Activated naive CD8-positive, alpha-beta T cell treated with anti-CD3 and anti-CD28 coated beads for 36 hours (primary cell): ENCODE results near the gene CAND1. TPM values are rescaled to one million over a fixed set of nuclear protein-coding genes. Genes with fewer than 3 reads are reported as not detected.

Experiments used
- DNase-seq: peaks from one replicate; pipeline ENCODE4 v3.0.0; 2021
- H3K27ac Mint-ChIP-seq: one replicate; pipeline ENCODE4 v1.8.0; 2022; ENCODE audit warnings: mild to moderate bottlenecking, moderate library complexity, mixed read lengths
- H3K27me3 Mint-ChIP-seq: one replicate; pipeline ENCODE4 v1.8.0; 2022; ENCODE audit warnings: mild to moderate bottlenecking, mixed read lengths
- H3K36me3 Mint-ChIP-seq: one replicate; pipeline ENCODE4 v1.8.0; 2021; ENCODE audit warnings: mild to moderate bottlenecking, mixed read lengths
- H3K4me1 Mint-ChIP-seq: one replicate; pipeline ENCODE4 v1.8.0; 2021; ENCODE audit warnings: mixed read lengths
- H3K4me3 Mint-ChIP-seq: one replicate; pipeline ENCODE4 v1.8.0; 2022; ENCODE audit warnings: mild to moderate bottlenecking, moderate library complexity, mixed read lengths
- H3K9me3 Mint-ChIP-seq: one replicate; pipeline ENCODE4 v1.8.0; 2022; ENCODE audit warnings: mixed read lengths
- total RNA-seq, 2 experiments: library from RNA; stranded (reverse); gene quantifications; one replicate each; pipeline ENCODE4 v1.2.3, GENCODE V29; 2021

Gene CAND1
- total RNA-seq: 100 to 1,000 TPM; 234 to 246 TPM

DNA sequence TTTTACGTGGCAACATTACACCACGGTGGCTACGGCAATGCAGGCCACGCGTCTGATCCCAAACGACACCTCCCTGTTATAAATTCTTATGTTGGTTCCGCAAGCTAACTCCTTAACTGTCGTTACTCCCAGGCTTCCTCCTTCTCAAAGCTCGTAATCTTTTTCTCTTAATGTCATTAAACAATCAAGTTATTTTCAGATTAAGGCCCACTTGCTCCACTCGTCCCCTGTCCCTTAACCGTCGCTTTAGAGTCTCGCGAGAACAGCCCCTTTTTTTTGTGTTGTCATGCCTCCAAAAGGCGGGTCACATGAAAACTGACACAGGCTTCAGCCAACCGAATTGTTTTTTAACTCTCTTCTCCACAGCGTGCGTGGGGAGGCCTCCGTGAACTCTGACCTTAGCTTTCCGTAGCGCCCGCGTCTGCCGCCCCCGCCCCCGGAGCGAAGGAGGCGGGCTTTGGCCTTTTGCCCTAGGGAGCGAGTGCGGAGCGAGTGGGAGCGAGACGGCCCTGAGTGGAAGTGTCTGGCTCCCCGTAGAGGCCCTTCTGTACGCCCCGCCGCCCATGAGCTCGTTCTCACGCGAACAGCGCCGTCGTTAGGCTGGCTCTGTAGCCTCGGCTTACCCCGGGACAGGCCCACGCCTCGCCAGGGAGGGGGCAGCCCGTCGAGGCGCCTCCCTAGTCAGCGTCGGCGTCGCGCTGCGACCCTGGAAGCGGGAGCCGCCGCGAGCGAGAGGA lies at the start of gene CAND1:
TSS of gene CAND1 (plus strand) at position 463 of the 737 bp plus-strand sequence. CDS start 360 bp downstream, outside the sequence.
- DNase-seq: peak; percentile 96
- Mint-ChIP-seq H3K4me3 (peak within 1 kb of the TSS; percentile 92), H3K36me3 (peaks cover 19% of the 10 kb centered on the region), H3K27ac (peak within 1 kb of the TSS; percentile 99), H3K9me3 (peaks cover 5% of the 10 kb centered on the region), H3K4me1 (peaks cover 33% of the 10 kb centered on the region), H3K27me3 (no peaks in the 10 kb centered on the region)

- no peaks in the 10 kb centered on the region for H3K36me3 Mint-ChIP-seq
These were observed 49.1 kb upstream of the CAND1 start for GRCh38 chr12:67220065-67220464.

DNA sequence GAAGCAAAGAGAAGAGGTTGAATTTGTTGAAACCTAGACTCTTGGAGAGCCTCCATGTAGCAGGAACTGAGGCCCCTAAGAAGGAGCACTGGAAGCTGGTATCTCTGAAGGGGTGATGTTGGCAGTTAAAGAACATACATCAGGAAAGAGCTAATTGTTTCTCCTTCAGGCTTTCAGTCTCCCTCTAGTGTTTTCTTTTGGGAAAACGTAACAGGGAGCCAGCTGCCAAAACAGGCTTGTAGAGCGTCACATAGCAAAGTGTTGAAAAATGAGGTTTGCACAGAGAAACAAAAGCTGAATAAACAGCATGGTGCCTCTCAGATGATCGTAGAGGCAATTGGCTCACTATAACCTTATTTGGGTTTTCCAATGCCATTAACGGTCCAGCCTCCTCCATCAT lies 46.9 kb upstream of the CAND1 start:
- Mint-ChIP-seq H3K27ac (no peak overlapping the region), H3K27me3 (no peaks in the 10 kb centered on the region), H3K4me3 (no peak overlapping the region), H3K4me1 (peaks cover 2% of the 10 kb centered on the region), H3K36me3 (no peaks in the 10 kb centered on the region), H3K9me3 (peaks cover under 1% of the 10 kb centered on the region)
- DNase-seq: no peak

More at GRCh38 chr12:67220065-67220464, 49.1 kb upstream of the CAND1 start:
- H3K4me3 Mint-ChIP-seq: no peak overlapping the region
- H3K27me3 Mint-ChIP-seq: no peaks in the 10 kb centered on the region
- no peak overlapping the region for H3K27ac Mint-ChIP-seq
- no peak for DNase-seq
- H3K4me1 Mint-ChIP-seq: peaks cover 2% of the 10 kb centered on the region
- H3K9me3 Mint-ChIP-seq: no peaks in the 10 kb centered on the region

DNA sequence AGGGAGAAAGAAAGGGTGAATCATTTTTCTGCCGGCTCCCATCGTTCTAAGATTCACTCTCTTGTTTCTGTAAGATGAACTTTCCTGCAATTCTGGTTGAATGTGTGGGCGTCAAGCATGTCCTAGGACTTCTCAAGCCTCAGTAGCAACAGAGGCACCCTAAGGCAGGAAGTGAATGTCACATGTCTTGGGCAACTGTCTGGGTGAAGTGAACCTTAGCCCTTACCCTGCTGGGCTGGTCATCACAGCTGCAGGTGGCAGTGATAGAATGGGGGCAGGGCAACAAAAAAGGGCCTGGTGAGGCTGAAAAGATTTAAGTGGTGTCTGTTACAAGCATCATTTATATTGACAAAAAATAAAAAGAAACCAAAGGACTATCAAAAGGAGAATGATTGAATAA lies 45.9 kb upstream of the CAND1 start:
- no peaks in the 10 kb centered on the region for H3K27me3 Mint-ChIP-seq

GRCh38 chr12:67237231-67237630 lies 31.9 kb upstream of the CAND1 start:
- Mint-ChIP-seq H3K4me1 (peaks cover 2% of the 10 kb centered on the region), H3K27ac (no peak overlapping the region), H3K4me3 (no peak overlapping the region), H3K36me3 (peaks cover 2% of the 10 kb centered on the region), H3K9me3 (peaks cover 1% of the 10 kb centered on the region), H3K27me3 (no peaks in the 10 kb centered on the region)
- DNase-seq: no peak

More for the DNA sequence above, 45.9 kb upstream of the CAND1 start:
- H3K27ac Mint-ChIP-seq: no peak overlapping the region
- no peaks in the 10 kb centered on the region for H3K36me3 Mint-ChIP-seq
- no peak overlapping the region for H3K4me3 Mint-ChIP-seq
- no peak for DNase-seq
- peaks cover 2% of the 10 kb centered on the region for H3K4me1 Mint-ChIP-seq
- H3K9me3 Mint-ChIP-seq: peaks cover 5% of the 10 kb centered on the region

DNA sequence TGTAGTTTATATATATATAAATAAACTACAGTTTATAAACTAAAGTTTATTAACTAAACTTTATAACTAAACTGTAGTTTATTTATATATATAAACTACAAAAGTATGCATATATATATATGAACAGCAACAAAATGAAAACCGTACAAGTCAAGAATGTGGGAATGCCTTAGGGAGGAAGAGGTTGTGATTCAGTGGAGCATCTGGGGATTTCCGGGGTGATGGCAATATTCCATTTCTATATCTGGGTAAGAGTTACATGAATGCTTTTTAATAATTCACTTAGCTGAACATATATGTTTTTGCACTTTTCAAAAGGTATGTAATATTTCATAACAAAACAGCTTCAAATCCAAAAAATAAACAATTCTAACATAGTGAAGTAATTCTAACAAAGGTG lies 30.1 kb upstream of the CAND1 start:
- H3K36me3 Mint-ChIP-seq: no peaks in the 10 kb centered on the region
- H3K4me3 Mint-ChIP-seq: no peak overlapping the region
- no peak for DNase-seq
- peaks cover 2% of the 10 kb centered on the region for H3K4me1 Mint-ChIP-seq
- no peaks in the 10 kb centered on the region for H3K27me3 Mint-ChIP-seq
- no peak overlapping the region for H3K27ac Mint-ChIP-seq
- H3K9me3 Mint-ChIP-seq: peaks cover 1% of the 10 kb centered on the region

GRCh38 chr12:67241482-67241881 lies 27.7 kb upstream of the CAND1 start:
- no peak for DNase-seq
- H3K27ac Mint-ChIP-seq: no peak overlapping the region
- H3K27me3 Mint-ChIP-seq: no peaks in the 10 kb centered on the region
- no peaks in the 10 kb centered on the region for H3K36me3 Mint-ChIP-seq
- no peaks in the 10 kb centered on the region for H3K9me3 Mint-ChIP-seq
- H3K4me1 Mint-ChIP-seq: peaks cover 2% of the 10 kb centered on the region
- no peak overlapping the region for H3K4me3 Mint-ChIP-seq

DNA sequence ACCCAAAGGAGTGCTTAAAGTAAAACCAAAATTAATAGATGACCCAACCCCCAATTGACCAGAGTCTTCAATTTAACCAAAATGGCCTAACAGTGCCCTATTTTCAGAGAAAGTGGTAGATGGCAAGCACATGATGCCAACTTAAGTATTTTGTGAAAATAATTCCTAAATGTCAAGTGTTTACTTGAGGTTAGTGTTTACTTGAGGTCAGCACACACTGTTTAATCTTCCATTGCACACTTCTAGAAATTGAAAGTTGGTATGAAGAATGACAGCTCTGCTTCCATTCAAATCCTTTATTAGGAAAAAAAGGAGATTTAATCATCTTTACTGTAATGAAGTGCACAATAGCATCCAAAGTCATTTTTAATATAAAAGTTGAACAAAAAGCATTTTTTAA lies 25.9 kb upstream of the CAND1 start:
- peaks cover 2% of the 10 kb centered on the region for H3K4me1 Mint-ChIP-seq
- H3K27ac Mint-ChIP-seq: no peak overlapping the region
- H3K9me3 Mint-ChIP-seq: no peaks in the 10 kb centered on the region
- no peaks in the 10 kb centered on the region for H3K36me3 Mint-ChIP-seq
- DNase-seq: no peak
- no peaks in the 10 kb centered on the region for H3K27me3 Mint-ChIP-seq
- no peak overlapping the region for H3K4me3 Mint-ChIP-seq

DNA sequence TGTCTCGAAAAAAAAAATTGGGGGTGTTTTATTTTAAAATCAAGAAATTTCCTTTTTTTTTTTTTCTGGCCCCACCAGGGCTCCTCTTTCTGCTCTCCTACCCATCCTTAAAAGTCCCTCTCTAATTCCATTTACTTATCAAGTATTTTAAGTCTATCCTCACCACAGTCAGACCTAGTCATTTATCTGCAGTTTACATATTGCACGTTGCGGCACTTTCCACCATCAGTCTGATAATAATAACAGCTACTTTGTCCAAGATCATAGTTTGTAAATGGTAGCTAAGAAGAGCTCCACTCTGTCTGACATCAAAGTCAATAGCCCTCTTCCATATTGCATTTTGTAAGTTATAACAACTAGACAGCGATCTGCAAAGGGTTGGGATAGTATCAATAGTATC lies 23.6 kb upstream of the CAND1 start:
- Mint-ChIP-seq H3K4me3 (no peak overlapping the region), H3K27me3 (no peaks in the 10 kb centered on the region), H3K9me3 (no peaks in the 10 kb centered on the region), H3K27ac (no peak overlapping the region), H3K36me3 (no peaks in the 10 kb centered on the region), H3K4me1 (no peaks in the 10 kb centered on the region)
- DNase-seq: no peak

DNA sequence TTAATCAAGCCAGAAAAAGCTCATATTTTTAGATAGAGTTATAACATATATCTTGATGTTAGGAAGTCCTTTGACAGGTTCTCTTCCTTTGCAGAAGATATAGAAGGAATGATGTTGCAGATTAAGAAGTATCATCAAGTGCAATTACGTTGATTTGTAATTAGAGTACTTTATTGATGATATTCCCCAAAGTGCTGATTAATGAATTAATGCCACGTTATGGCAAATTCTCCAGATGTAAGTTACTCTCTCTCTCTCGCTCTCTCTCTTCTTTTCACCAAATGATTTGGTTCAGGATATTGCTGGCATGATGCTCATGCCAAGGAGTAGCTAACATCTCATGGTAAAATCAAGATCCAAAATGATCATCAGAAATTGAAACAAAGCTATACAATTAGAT lies 18.1 kb upstream of the CAND1 start:
- DNase-seq: no peak
- Mint-ChIP-seq H3K27me3 (no peaks in the 10 kb centered on the region), H3K36me3 (no peaks in the 10 kb centered on the region), H3K27ac (no peak overlapping the region), H3K9me3 (no peaks in the 10 kb centered on the region), H3K4me1 (no peaks in the 10 kb centered on the region), H3K4me3 (no peak overlapping the region)

- Mint-ChIP-seq H3K9me3 (no peaks in the 10 kb centered on the region), H3K4me1 (no peaks in the 10 kb centered on the region), H3K27me3 (no peaks in the 10 kb centered on the region), H3K4me3 (no peak overlapping the region), H3K27ac (no peak overlapping the region), H3K36me3 (no peaks in the 10 kb centered on the region)
- DNase-seq: no peak
These were observed 14.7 kb upstream of the CAND1 start for GRCh38 chr12:67254372-67255026.

DNA sequence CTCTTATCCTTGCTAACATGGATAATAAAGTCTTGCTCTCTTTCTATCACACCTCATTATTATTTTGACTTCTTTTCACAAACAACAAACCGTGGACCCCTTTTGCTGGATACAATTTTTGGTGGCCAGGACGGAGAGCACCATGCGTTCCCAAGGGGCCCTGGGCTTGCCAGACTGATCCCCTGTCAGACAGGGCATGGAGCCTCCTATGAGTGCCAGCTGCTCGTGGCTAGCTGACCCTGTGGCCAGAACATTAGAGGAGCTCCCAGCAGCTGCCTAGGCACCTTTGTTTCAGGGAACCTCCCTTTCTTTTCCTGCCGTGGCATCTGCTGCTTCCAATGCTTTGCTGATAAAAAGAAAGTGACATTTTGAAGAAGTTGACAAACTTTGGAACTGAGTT lies 12.5 kb upstream of the CAND1 start:
- Mint-ChIP-seq H3K27ac (no peak overlapping the region), H3K4me3 (no peak overlapping the region), H3K36me3 (no peaks in the 10 kb centered on the region), H3K27me3 (no peaks in the 10 kb centered on the region), H3K9me3 (no peaks in the 10 kb centered on the region), H3K4me1 (no peaks in the 10 kb centered on the region)
- no peak for DNase-seq

GRCh38 chr12:67263471-67263870 lies 5.7 kb upstream of the CAND1 start:
- Mint-ChIP-seq H3K4me1 (peaks cover 7% of the 10 kb centered on the region), H3K27ac (no peak overlapping the region), H3K27me3 (no peaks in the 10 kb centered on the region), H3K36me3 (peaks cover 1% of the 10 kb centered on the region), H3K9me3 (peaks cover 5% of the 10 kb centered on the region), H3K4me3 (no peak overlapping the region)
- DNase-seq: no peak

GRCh38 chr12:67268335-67268895 lies 743 bp upstream of the CAND1 start:
- H3K27me3 Mint-ChIP-seq: no peaks in the 10 kb centered on the region
- peak; percentile 81 for DNase-seq
- H3K4me1 Mint-ChIP-seq: peaks cover 29% of the 10 kb centered on the region
- peaks cover 17% of the 10 kb centered on the region for H3K36me3 Mint-ChIP-seq
- peak overlapping the region; percentile 99 for H3K27ac Mint-ChIP-seq
- peak overlapping the region; percentile 92 for H3K4me3 Mint-ChIP-seq
- H3K9me3 Mint-ChIP-seq: peaks cover 5% of the 10 kb centered on the region

DNA sequence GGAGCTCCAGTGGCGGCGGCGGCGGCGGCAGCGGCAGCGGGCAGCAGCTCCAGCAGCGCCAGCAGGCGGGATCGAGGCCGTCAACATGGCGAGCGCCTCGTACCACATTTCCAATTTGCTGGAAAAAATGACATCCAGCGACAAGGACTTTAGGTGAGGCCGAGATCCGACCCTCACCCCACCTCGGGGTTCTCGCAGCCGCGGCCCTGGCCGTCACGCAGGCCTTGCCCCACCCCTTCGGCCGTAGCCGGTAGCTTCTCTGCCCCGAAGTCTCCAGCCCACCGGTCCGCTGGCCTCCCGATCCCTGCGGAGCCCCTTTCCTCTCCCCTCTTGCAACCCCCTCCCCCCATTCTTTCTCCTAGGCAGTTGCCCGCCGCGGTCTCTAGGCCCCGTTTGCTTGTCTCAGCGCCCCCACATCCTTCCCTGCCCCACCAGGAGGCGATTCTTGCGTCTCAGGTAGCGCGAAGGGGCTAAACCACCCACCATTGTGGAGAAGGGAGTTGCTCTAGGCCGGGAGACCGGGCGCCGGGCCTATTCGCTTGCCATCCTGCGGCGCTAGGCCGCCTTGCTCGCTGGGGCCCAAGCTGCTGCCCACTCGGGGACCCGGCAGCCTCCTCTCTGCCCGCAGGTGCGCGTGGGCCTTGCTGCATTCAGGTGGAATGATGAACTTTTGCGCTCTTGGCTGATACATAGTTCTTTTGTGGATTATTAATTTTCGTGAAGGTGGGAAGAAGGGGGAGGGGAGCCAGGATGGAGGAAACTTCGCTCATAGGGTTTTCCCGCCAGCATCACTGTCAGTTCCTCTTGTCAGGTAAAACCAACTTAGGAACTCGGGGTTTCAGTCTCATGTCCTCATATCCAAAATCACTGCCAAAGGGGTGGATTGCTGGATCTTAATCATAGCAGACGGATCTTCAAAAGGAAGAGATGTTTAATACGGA lies 745 bp downstream of the CAND1 start:
- Mint-ChIP-seq H3K4me3 (peak overlapping the region; percentile 92), H3K27ac (peak overlapping the region; percentile 99), H3K9me3 (peaks cover 5% of the 10 kb centered on the region), H3K4me1 (peaks cover 41% of the 10 kb centered on the region), H3K36me3 (peaks cover 25% of the 10 kb centered on the region), H3K27me3 (no peaks in the 10 kb centered on the region)
- DNase-seq: peak; percentile 60
